ENCODE data around the gene RNASE12. TPM values are rescaled to one million over a fixed set of nuclear protein-coding genes. Genes with fewer than 3 reads are reported as not detected.

RNASE12 gene
- total and polyA plus RNA-seq, 2 donors from 2014 or later, result not detected

GRCh38 chr14:20556500-20557211, 34.5 kb downstream of the RNASE12 start:
- TF ChIP-seq, protein P1, sequence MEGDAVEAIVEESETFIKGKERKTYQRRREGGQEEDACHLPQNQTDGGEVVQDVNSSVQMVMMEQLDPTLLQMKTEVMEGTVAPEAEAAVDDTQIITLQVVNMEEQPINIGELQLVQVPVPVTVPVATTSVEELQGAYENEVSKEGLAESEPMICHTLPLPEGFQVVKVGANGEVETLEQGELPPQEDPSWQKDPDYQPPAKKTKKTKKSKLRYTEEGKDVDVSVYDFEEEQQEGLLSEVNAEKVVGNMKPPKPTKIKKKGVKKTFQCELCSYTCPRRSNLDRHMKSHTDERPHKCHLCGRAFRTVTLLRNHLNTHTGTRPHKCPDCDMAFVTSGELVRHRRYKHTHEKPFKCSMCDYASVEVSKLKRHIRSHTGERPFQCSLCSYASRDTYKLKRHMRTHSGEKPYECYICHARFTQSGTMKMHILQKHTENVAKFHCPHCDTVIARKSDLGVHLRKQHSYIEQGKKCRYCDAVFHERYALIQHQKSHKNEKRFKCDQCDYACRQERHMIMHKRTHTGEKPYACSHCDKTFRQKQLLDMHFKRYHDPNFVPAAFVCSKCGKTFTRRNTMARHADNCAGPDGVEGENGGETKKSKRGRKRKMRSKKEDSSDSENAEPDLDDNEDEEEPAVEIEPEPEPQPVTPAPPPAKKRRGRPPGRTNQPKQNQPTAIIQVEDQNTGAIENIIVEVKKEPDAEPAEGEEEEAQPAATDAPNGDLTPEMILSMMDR (IDR thresholded peaks at IDR 0.05; ENCODE audit: borderline replicate concordance, extremely low read depth, insufficient read depth), result no peak
- FAIRE-seq (no peak), DNase-seq (no peak)
- H3K4me1 ChIP-seq (ENCODE audit: control insufficient read depth in 2 of 3, insufficient read depth in 2 of 3, low read depth in 1 of 3, low read length in 3 of 3), result no peaks in the 10 kb centered on the region
- no peaks in the 10 kb centered on the region for H3K9me3 ChIP-seq (ENCODE audit: control insufficient read depth in 2 of 3, insufficient read depth in 1 of 3, low read length in 3 of 3)
- no peaks in the 10 kb centered on the region for H3K27me3 ChIP-seq (ENCODE audit: control insufficient read depth, insufficient read depth, low read length)
- no peak overlapping the region for H3K4me3 ChIP-seq (ENCODE audit: low read length in 3 of 3)
- intact Hi-C loops (cut with DNase I), result no loop called here
- H3K36me3 ChIP-seq (ENCODE audit: control insufficient read depth in 2 of 3, insufficient read depth in 3 of 3, low read length in 3 of 3), result no peaks in the 10 kb centered on the region
- no peak overlapping the region for H3K9ac ChIP-seq (ENCODE audit: low read length in 3 of 3)
- no peak overlapping the region for H3K27ac ChIP-seq (ENCODE audit: low read depth in 2 of 2, low read length in 2 of 2)

GRCh38 chr14:20555845-20556244, 35.3 kb downstream of the RNASE12 start:
- no peaks in the 10 kb centered on the region for H3K9me3 ChIP-seq (ENCODE audit: control insufficient read depth in 2 of 3, insufficient read depth in 1 of 3, low read length in 3 of 3)
- H3K4me3 ChIP-seq (ENCODE audit: low read length in 3 of 3), result no peak overlapping the region
- FAIRE-seq (no peak), DNase-seq (no peak)
- no peaks in the 10 kb centered on the region for H3K27me3 ChIP-seq (ENCODE audit: control insufficient read depth, insufficient read depth, low read length)
- no peak overlapping the region for H3K9ac ChIP-seq (ENCODE audit: low read length in 3 of 3)
- H3K36me3 ChIP-seq (ENCODE audit: control insufficient read depth in 2 of 3, insufficient read depth in 3 of 3, low read length in 3 of 3), result no peaks in the 10 kb centered on the region
- no peaks in the 10 kb centered on the region for H3K4me1 ChIP-seq (ENCODE audit: control insufficient read depth in 2 of 3, insufficient read depth in 2 of 3, low read depth in 1 of 3, low read length in 3 of 3)
- H3K27ac ChIP-seq (ENCODE audit: low read depth in 2 of 2, low read length in 2 of 2), result no peak overlapping the region
- intact Hi-C loops (cut with DNase I), result no loop called here
- TF ChIP-seq, protein P1 (IDR thresholded peaks at IDR 0.05; ENCODE audit: borderline replicate concordance, extremely low read depth, insufficient read depth), result no peak

GRCh38 chr14:20553024-20553423, 38.2 kb downstream of the RNASE12 start:
- no peak for DNase-seq
- H3K9ac ChIP-seq (ENCODE audit: low read length in 3 of 3), result no peak overlapping the region
- intact Hi-C loops (cut with DNase I), result no loop called here
- H3K27me3 ChIP-seq (ENCODE audit: control insufficient read depth, insufficient read depth, low read length), result no peaks in the 10 kb centered on the region
- no peak overlapping the region for H3K4me3 ChIP-seq (ENCODE audit: low read length in 3 of 3)
- H3K27ac ChIP-seq (ENCODE audit: low read depth in 2 of 2, low read length in 2 of 2), result no peak overlapping the region
- FAIRE-seq, result no peak
- no peaks in the 10 kb centered on the region for H3K36me3 ChIP-seq (ENCODE audit: control insufficient read depth in 2 of 3, insufficient read depth in 3 of 3, low read length in 3 of 3)
- no peaks in the 10 kb centered on the region for H3K4me1 ChIP-seq (ENCODE audit: control insufficient read depth in 2 of 3, insufficient read depth in 2 of 3, low read depth in 1 of 3, low read length in 3 of 3)
- no peaks in the 10 kb centered on the region for H3K9me3 ChIP-seq (ENCODE audit: control insufficient read depth in 2 of 3, insufficient read depth in 1 of 3, low read length in 3 of 3)
- TF ChIP-seq, protein P1 (IDR thresholded peaks at IDR 0.05; ENCODE audit: borderline replicate concordance, extremely low read depth, insufficient read depth), result no peak

DNA sequence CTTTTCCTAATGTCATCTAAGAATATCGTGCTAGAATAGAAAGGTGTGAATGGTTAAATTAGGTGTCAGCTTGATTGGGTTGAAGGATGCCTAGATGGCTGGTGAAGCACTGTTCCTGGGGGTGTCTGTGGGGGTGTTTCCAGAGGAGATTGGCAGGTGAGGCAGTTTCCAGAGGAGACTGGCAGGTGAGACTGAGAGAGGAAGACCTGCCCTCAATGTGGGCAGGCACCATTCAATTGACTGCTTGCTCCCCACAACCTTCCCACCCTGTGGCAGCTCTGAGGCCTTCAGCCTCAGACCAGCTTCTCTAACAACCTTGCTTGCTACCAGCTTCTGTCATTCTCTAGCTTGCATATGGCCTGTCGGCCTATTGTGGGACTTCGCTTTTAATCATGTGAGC, 39.6 kb downstream of the RNASE12 start:
- H3K9me3 ChIP-seq (ENCODE audit: control insufficient read depth in 2 of 3, insufficient read depth in 1 of 3, low read length in 3 of 3), result no peaks in the 10 kb centered on the region
- TF ChIP-seq, protein P1 (IDR thresholded peaks at IDR 0.05; ENCODE audit: borderline replicate concordance, extremely low read depth, insufficient read depth), result no peak

More for the DNA sequence above, 39.6 kb downstream of the RNASE12 start:
- no peaks in the 10 kb centered on the region for H3K36me3 ChIP-seq (ENCODE audit: control insufficient read depth in 2 of 3, insufficient read depth in 3 of 3, low read length in 3 of 3)
- H3K4me1 ChIP-seq (ENCODE audit: control insufficient read depth in 2 of 3, insufficient read depth in 2 of 3, low read depth in 1 of 3, low read length in 3 of 3), result no peaks in the 10 kb centered on the region
- no peak overlapping the region for H3K4me3 ChIP-seq (ENCODE audit: low read length in 3 of 3)
- no peak overlapping the region for H3K27ac ChIP-seq (ENCODE audit: low read depth in 2 of 2, low read length in 2 of 2)
- H3K9ac ChIP-seq (ENCODE audit: low read length in 3 of 3), result no peak overlapping the region
- DNase-seq (no peak), FAIRE-seq (no peak)
- H3K27me3 ChIP-seq (ENCODE audit: control insufficient read depth, insufficient read depth, low read length), result no peaks in the 10 kb centered on the region
- intact Hi-C loops (cut with DNase I), result no loop called here

Data from kidney (tissue), 14 donors.